ENCODE results near the gene CLSTN1. TPM values are rescaled to one million over a fixed set of nuclear protein-coding genes. Genes with fewer than 3 reads are reported as not detected.

Gene CLSTN1
- total RNA-seq, 1 donor from 2014 or later: 126 TPM

- H3K27ac Mint-ChIP-seq (ENCODE audit: unreplicated experiment): no peak overlapping the region
- no peak for DNase-seq (ENCODE audit: low spot score)
- H3K9me3 Mint-ChIP-seq (ENCODE audit: low read depth): no peaks in the 10 kb centered on the region
- H3K36me3 Mint-ChIP-seq (ENCODE audit: low read depth): no peaks in the 10 kb centered on the region
- no peak for TF ChIP-seq CTCF (IDR thresholded peaks at IDR 0.05)
- H3K27me3 Mint-ChIP-seq (ENCODE audit: low read depth): no peaks in the 10 kb centered on the region
- peaks cover 21% of the 10 kb centered on the region for H3K4me1 Mint-ChIP-seq (ENCODE audit: low read depth)
- no peak overlapping the region for H3K4me3 Mint-ChIP-seq (ENCODE audit: unreplicated experiment)
Measured at GRCh38 chr1:9684801-9685200, 139.0 kb downstream of the CLSTN1 start.

- Mint-ChIP-seq H3K9me3 (ENCODE audit: low read depth) (no peaks in the 10 kb centered on the region), H3K4me1 (ENCODE audit: low read depth) (no peaks in the 10 kb centered on the region), H3K27ac (ENCODE audit: unreplicated experiment) (no peak overlapping the region), H3K4me3 (ENCODE audit: unreplicated experiment) (no peak overlapping the region), H3K27me3 (ENCODE audit: low read depth) (no peaks in the 10 kb centered on the region), H3K36me3 (ENCODE audit: low read depth) (no peaks in the 10 kb centered on the region)
- TF ChIP-seq CTCF (IDR thresholded peaks at IDR 0.05): no peak
- DNase-seq (ENCODE audit: low spot score): no peak
Measured at GRCh38 chr1:9680828-9681227, 142.9 kb downstream of the CLSTN1 start.

- no peak for TF ChIP-seq CTCF (IDR thresholded peaks at IDR 0.05)
- Mint-ChIP-seq H3K27me3 (ENCODE audit: low read depth) (no peaks in the 10 kb centered on the region), H3K27ac (ENCODE audit: unreplicated experiment) (no peak overlapping the region), H3K36me3 (ENCODE audit: low read depth) (no peaks in the 10 kb centered on the region), H3K9me3 (ENCODE audit: low read depth) (no peaks in the 10 kb centered on the region), H3K4me3 (ENCODE audit: unreplicated experiment) (no peak overlapping the region), H3K4me1 (ENCODE audit: low read depth) (no peaks in the 10 kb centered on the region)
- DNase-seq (ENCODE audit: low spot score): no peak
Measured at GRCh38 chr1:9680091-9680490, 143.7 kb downstream of the CLSTN1 start.

Other genes starting within 250 kb of the CLSTN1 start
- gene TMEM201, start 235.1 kb downstream of the CLSTN1 start, total RNA-seq: 10.4 to 13.4 TPM (median 10.6 TPM) in 3 replicates
- 2.9 to 4.5 TPM (median 4.3 TPM) in 3 replicates for gene PIK3CD, start 172.2 kb downstream of the CLSTN1 start, total RNA-seq
- gene CTNNBIP1, start 86.3 kb upstream of the CLSTN1 start, total RNA-seq: 26.2 to 32.8 TPM (median 28.4 TPM) in 3 replicates
- gene LZIC, start 119.4 kb upstream of the CLSTN1 start, total RNA-seq: 26.1 to 28.4 TPM (median 26.1 TPM) in 3 replicates
- 10.9 to 13.8 TPM (median 13.7 TPM) in 3 replicates for gene NMNAT1, start 119.5 kb upstream of the CLSTN1 start, total RNA-seq
- gene RBP7, start 173.3 kb upstream of the CLSTN1 start, total RNA-seq: 0.47 TPM in 1 of 3 replicates, not detected in the others
- 46.3 to 51.9 TPM (median 47.1 TPM) in 3 replicates for gene UBE4B, start 209.0 kb upstream of the CLSTN1 start, total RNA-seq

Data from chondrocyte (in vitro differentiated cells).